ENCODE measurements around the gene FAM53C.

FAM53C gene

DNA sequence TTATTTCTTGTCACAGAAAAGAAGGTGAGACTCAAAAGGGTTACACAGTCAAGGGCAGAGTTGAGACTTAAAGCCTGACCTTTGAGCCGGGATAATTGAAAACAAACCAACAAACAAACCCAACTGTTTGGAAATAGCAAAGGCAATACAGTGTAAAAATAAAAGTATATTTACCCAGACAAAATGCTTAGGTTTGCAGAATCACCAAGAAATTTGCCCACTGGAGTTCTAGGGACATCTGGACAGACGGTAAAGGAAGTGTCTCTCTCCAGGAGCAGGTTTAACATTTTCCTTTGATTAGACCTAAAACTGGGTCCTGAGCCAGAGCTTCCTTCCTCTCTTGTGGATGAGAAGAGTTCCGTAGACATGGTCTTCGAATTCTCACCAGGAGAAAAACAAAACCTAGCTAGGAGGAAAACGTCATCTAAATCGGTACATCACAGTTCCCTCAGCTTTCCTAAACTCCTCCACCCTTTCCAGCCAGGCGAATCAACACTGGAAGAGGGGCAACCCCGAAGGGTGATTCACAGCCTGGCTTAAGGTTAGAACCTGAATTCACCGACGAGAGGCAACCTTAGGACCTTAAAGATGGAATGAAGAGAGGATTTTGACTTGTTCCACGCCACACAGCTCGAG, 7.1 kb upstream of the FAM53C start:
- peak overlapping the region; percentile 54 for H3K4me3 ChIP-seq (ENCODE audit: control insufficient read depth, low read depth, low read length)
- no peak for TF ChIP-seq CTCF (IDR thresholded peaks at IDR 0.05; ENCODE audit: control insufficient read depth, insufficient read depth, low read depth, low read length, missing control alignments)
- DNase-seq (ENCODE audit: low read depth), result no peak

DNA sequence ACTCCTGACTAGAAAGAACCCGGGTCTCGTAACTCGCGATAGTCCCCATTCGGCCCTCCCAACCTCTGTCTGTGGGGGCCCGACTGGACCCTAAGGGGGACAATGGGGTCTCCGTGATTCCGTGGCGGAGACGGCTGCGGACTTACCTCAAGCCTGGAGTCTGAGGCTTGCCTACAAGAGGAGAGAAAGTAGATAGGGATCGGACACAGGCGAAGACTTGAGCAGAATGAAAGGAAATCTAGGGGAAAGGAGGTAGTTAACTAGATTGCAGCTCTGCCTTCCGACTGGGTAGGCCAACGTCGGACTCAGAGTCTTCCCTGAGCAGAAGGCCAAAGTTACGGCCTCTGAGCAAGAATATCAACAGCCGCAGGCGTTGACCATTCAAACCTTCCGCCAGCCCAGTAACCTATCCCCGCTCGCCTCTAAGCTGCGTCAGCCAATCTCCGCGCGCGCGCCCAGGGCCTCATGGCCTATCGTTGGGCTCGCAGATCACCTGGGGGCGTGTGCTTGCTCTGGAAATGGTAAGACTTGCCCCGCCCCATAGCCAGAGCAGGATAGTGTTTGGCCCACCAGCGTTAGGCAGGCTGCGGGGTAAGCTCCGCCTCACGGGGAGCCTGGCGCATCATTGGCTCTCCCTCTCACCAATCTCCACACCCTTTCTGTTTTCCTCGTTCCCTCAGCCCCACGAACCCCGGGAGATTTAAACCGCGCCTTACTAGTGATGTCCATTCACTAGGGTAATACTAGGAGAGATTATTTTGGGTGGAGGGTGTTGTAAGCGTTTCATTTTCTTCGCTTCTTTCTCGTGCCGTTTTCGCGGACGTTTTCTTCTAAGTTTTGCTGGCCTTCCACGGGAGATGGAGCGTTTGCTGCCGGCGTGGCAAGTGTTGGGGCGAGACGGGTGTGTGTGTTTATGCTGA, 6.4 kb upstream of the FAM53C start, which contains the start of gene CDC25C:
Gene CDC25C (minus strand): TSS at position 356 of the 920 bp plus-strand sequence. CDS start 624 bp downstream, outside the sequence.
- TF ChIP-seq CTCF (IDR thresholded peaks at IDR 0.05; ENCODE audit: control insufficient read depth, insufficient read depth, low read depth, low read length, missing control alignments), result no peak
- DNase-seq (ENCODE audit: low read depth), result peak; percentile 98
- peak within 1 kb of the TSS; percentile 57 for H3K4me3 ChIP-seq (ENCODE audit: control insufficient read depth, low read depth, low read length)

DNA sequence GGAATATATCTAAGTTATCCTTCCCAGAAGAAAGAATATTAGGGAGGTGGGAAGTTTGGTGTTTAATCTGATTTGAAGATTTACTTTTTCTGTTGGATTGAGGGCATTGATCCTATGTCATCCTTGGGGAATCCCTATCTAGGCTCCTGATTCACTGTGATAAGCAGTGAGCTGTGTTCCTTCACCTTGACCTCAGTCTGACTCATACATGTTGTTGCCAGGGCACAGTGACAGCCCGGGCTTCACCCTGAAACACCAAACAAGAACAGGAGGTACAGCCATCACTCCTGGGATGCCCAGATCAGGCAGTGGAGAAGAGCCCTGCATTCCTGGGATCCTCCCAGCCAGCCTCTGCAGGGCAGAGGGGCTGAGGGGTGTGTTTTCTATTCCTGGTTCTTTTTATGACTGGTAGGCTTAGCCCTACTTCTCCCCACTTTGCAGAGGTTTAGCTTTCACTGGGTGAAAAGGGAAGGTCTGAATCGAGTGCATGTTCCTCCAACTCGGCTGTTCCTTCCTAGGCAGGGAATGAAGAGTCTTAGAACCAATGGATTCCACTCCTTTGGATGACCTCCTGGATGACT, 3.1 kb upstream of the FAM53C start:
- H3K4me3 ChIP-seq (ENCODE audit: control insufficient read depth, low read depth, low read length), result no peak overlapping the region
- TF ChIP-seq CTCF (IDR thresholded peaks at IDR 0.05; ENCODE audit: control insufficient read depth, insufficient read depth, low read depth, low read length, missing control alignments), result no peak
- no peak for DNase-seq (ENCODE audit: low read depth)

- DNase-seq (ENCODE audit: low read depth), result no peak
- TF ChIP-seq CTCF (IDR thresholded peaks at IDR 0.05; ENCODE audit: control insufficient read depth, insufficient read depth, low read depth, low read length, missing control alignments), result no peak
- H3K4me3 ChIP-seq (ENCODE audit: control insufficient read depth, low read depth, low read length), result peak overlapping the region; percentile 97
Measured at GRCh38 chr5:138336952-138337684, 948 bp upstream of the FAM53C start.

DNA sequence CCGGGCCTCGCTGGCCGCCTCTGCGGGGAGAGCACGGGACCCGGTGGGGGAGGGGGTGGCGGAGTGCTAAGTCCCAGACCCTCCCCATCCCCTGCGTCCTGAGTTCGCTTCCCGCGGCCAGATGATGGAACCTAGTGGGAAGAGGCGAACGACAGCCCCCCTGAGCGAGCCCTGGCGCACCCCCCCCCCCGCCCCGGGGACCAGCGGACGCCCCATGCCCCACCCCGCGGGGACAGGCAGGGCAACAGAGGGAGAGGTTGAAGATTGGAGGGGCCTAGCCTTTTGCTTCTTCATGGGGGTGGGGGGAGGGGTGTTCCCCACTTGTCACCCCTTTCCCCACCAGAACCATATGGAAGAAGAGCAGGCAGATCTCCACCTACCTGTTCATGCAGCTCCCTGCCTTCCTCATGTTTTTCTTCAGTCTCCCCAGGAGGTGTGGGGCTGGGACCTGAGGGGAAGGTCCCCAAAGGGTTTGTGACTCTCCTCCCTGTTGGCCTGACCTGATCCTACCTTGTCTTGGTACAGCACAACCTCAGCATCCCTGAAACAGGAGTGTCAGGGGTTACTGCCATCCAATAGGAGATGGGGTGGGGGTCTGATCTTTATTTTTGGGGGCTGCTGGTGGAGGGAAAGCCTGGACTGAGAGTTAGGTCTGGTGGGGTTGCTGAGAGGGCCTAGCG, 485 bp downstream of the FAM53C start:
- H3K4me3 ChIP-seq (ENCODE audit: control insufficient read depth, low read depth, low read length), result peak overlapping the region; percentile 97
- no peak for TF ChIP-seq CTCF (IDR thresholded peaks at IDR 0.05; ENCODE audit: control insufficient read depth, insufficient read depth, low read depth, low read length, missing control alignments)
- DNase-seq (ENCODE audit: low read depth), result no peak

GRCh38 chr5:138339091-138339456, 1.0 kb downstream of the FAM53C start:
- H3K4me3 ChIP-seq (ENCODE audit: control insufficient read depth, low read depth, low read length), result peak overlapping the region; percentile 97
- DNase-seq (ENCODE audit: low read depth), result no peak
- TF ChIP-seq CTCF (IDR thresholded peaks at IDR 0.05; ENCODE audit: control insufficient read depth, insufficient read depth, low read depth, low read length, missing control alignments), result no peak
